ENCODE results near the gene CMSS1. TPM values are rescaled to one million over a fixed set of nuclear protein-coding genes. Genes with fewer than 3 reads are reported as not detected.

CMSS1 gene
- total and polyA plus RNA-seq, 2 donors (not counting 1 experiment from before 2014, with no cell fraction given): 7.3 to 22.8 TPM

- Histone ChIP-seq H4K20me1 (ENCODE audit: control insufficient read depth, insufficient read depth, low read length, poor library complexity, severe bottlenecking) (no peaks in the 10 kb centered on the region), H3K27ac (ENCODE audit: low read length in 2 of 2) (no peak overlapping the region), H3K79me2 (ENCODE audit: control insufficient read depth, insufficient read depth, low read length) (no peaks in the 10 kb centered on the region), H3K4me3 (ENCODE audit: control extremely low read depth in 1 of 5, extremely low read depth in 1 of 5, insufficient read depth in 1 of 5, low read depth in 2 of 5, low read length in 4 of 5) (no peak overlapping the region), H3K9ac (ENCODE audit: low read length) (no peak overlapping the region), H3K4me1 (ENCODE audit: control insufficient read depth in 2 of 2, insufficient read depth in 2 of 2, low read length in 2 of 2) (peaks cover 6 to 8% of the 10 kb centered on the region in 2 donors), H2AFZ (ENCODE audit: insufficient read depth, low read depth, low read length, poor library complexity, severe bottlenecking) (no peak overlapping the region), H3K27me3 (replicated peaks in 1 of 4; ENCODE audit: control extremely low read depth in 1 of 4, control insufficient read depth in 3 of 4, insufficient read depth in 4 of 4, low read length in 3 of 4) (no peaks in the 10 kb centered on the region), H3K36me3 (replicated peaks in 1 of 2; ENCODE audit: control extremely low read depth in 1 of 2, control insufficient read depth in 1 of 2, extremely low read depth in 1 of 2, insufficient read depth in 2 of 2, low read length in 1 of 2) (no peaks in the 10 kb centered on the region), H3K9me3 (ENCODE audit: control extremely low read depth in 1 of 3, control insufficient read depth in 2 of 3, insufficient read depth in 1 of 3, low read length in 2 of 3) (no peaks in the 10 kb centered on the region), H3K4me2 (replicated peaks; ENCODE audit: low read depth, low read length, poor library complexity, severe bottlenecking) (no peak overlapping the region)
- H3K4me3 Mint-ChIP-seq: no peak overlapping the region
- no peak for DNase-seq
- ATAC-seq (ENCODE audit: low read depth): no peak
- ChIA-PET POLR2A (no interaction called here), CTCF (interaction anchor here (0.9 to 1.0 kb wide), 3 partner anchors 195 to 381 kb away, joined by 3 to 4 read pairs (median 4); partner anchors contain the start of gene TBC1D23)
- peaks cover 18% of the 10 kb centered on the region for H3K4me1 Mint-ChIP-seq
- intact Hi-C loops (cut with micrococcal nuclease): loop anchor here (5.0 kb wide), 2 partner anchors 168 to 193 kb away; no protein-coding TSS in a partner anchor
- no CpG with 5 or more reads among the region's 2 CpGs for WGBS (ENCODE audit: insufficient coverage)
- no peaks in the 10 kb centered on the region for H3K27me3 Mint-ChIP-seq
- TF ChIP-seq CTCF (IDR thresholded peaks at IDR 0.05): no peak
- TF ChIP-seq EZH2 (IDR thresholded peaks at IDR 0.05; ENCODE audit: borderline replicate concordance, insufficient read depth, low read depth, low read length, poor library complexity, severe bottlenecking): no peak
- no peak overlapping the region for H3K27ac Mint-ChIP-seq
- H3K9me3 Mint-ChIP-seq (ENCODE audit: insufficient read depth): no peaks in the 10 kb centered on the region
Measured at GRCh38 chr3:99879275-99879674, 61.6 kb downstream of the CMSS1 start.

GRCh38 chr3:99881121-99881524 lies 63.5 kb downstream of the CMSS1 start:
- Histone ChIP-seq H3K4me3 (ENCODE audit: control extremely low read depth in 1 of 5, extremely low read depth in 1 of 5, insufficient read depth in 1 of 5, low read depth in 2 of 5, low read length in 4 of 5) (no peak overlapping the region), H3K4me1 (ENCODE audit: control insufficient read depth in 2 of 2, insufficient read depth in 2 of 2, low read length in 2 of 2) (no peaks in the 10 kb centered on the region), H2AFZ (ENCODE audit: insufficient read depth, low read depth, low read length, poor library complexity, severe bottlenecking) (no peak overlapping the region), H3K4me2 (replicated peaks; ENCODE audit: low read depth, low read length, poor library complexity, severe bottlenecking) (no peak overlapping the region), H3K27ac (ENCODE audit: low read length in 2 of 2) (no peak overlapping the region), H3K9me3 (ENCODE audit: control extremely low read depth in 1 of 3, control insufficient read depth in 2 of 3, insufficient read depth in 1 of 3, low read length in 2 of 3) (no peaks in the 10 kb centered on the region), H3K27me3 (replicated peaks in 1 of 4; ENCODE audit: control extremely low read depth in 1 of 4, control insufficient read depth in 3 of 4, insufficient read depth in 4 of 4, low read length in 3 of 4) (no peaks in the 10 kb centered on the region), H4K20me1 (ENCODE audit: control insufficient read depth, insufficient read depth, low read length, poor library complexity, severe bottlenecking) (no peaks in the 10 kb centered on the region), H3K79me2 (ENCODE audit: control insufficient read depth, insufficient read depth, low read length) (no peaks in the 10 kb centered on the region), H3K36me3 (replicated peaks in 1 of 2; ENCODE audit: control extremely low read depth in 1 of 2, control insufficient read depth in 1 of 2, extremely low read depth in 1 of 2, insufficient read depth in 2 of 2, low read length in 1 of 2) (no peaks in the 10 kb centered on the region), H3K9ac (ENCODE audit: low read length) (no peak overlapping the region)
- CTCF ChIA-PET: no interaction called here
- Mint-ChIP-seq H3K27ac (no peak overlapping the region), H3K9me3 (ENCODE audit: insufficient read depth) (no peaks in the 10 kb centered on the region), H3K4me3 (no peak overlapping the region), H3K4me1 (peaks cover 12% of the 10 kb centered on the region), H3K27me3 (no peaks in the 10 kb centered on the region)
- POLR2A ChIA-PET: no interaction called here
- no peak for DNase-seq
- WGBS (ENCODE audit: insufficient coverage): 88% methylated on average over 1 of the region's 2 CpGs
- no peak for ATAC-seq (ENCODE audit: low read depth)
- TF ChIP-seq CTCF (IDR thresholded peaks at IDR 0.05) (no peak), EZH2 (IDR thresholded peaks at IDR 0.05; ENCODE audit: borderline replicate concordance, insufficient read depth, low read depth, low read length, poor library complexity, severe bottlenecking) (no peak)
- intact Hi-C loops (cut with micrococcal nuclease): no loop called here

All from B cell (primary cell).